ENCODE measurements around the gene TGM4.

DNA sequence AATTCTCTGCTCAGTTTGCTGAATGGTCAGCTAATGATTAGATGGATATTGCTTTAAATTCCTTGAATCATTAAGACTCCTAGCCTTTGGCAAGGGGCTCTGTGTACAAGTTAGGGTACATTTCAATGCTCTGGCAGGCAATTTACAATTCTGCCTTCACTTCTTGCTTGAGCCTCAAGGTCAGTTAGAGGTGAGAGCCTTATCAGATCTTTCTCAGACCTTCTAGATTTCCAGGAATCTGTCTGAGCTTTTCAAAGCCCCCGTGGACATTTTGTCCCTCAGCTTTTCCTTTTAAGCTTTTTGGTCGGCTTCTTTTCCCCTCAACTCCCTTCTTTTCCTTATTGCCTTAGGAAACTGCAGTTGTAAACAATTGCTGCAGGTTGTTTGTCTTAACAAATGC, 34.7 kb downstream of the TGM4 start:
- TF ChIP-seq, protein P1, sequence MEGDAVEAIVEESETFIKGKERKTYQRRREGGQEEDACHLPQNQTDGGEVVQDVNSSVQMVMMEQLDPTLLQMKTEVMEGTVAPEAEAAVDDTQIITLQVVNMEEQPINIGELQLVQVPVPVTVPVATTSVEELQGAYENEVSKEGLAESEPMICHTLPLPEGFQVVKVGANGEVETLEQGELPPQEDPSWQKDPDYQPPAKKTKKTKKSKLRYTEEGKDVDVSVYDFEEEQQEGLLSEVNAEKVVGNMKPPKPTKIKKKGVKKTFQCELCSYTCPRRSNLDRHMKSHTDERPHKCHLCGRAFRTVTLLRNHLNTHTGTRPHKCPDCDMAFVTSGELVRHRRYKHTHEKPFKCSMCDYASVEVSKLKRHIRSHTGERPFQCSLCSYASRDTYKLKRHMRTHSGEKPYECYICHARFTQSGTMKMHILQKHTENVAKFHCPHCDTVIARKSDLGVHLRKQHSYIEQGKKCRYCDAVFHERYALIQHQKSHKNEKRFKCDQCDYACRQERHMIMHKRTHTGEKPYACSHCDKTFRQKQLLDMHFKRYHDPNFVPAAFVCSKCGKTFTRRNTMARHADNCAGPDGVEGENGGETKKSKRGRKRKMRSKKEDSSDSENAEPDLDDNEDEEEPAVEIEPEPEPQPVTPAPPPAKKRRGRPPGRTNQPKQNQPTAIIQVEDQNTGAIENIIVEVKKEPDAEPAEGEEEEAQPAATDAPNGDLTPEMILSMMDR (IDR thresholded peaks at IDR 0.05; ENCODE audit: insufficient read depth, low read depth, low read length) = no peak
- no peak for TF ChIP-seq EZH2 (IDR thresholded peaks at IDR 0.05; ENCODE audit: insufficient read depth, low read length)

All from astrocyte (in vitro differentiated cells and primary cell).